GM20431 (cell line): ENCODE data around the gene CTDP1.

ENCODE experiments used
- in situ Hi-C: fragments of 300-500 bp; cut with MseI, MboI; formaldehyde crosslinking; loops from one replicate; pipeline ENCODE4 v1.15.0; 2020; ENCODE audit warnings: low sequenced_read_pairs; ENCODE audit not compliant: unreplicated experiment

CTDP1 gene

GRCh38 chr18:79800371-79801180, 121.0 kb downstream of the CTDP1 start:
- in situ Hi-C loops, result no loop called here

DNA sequence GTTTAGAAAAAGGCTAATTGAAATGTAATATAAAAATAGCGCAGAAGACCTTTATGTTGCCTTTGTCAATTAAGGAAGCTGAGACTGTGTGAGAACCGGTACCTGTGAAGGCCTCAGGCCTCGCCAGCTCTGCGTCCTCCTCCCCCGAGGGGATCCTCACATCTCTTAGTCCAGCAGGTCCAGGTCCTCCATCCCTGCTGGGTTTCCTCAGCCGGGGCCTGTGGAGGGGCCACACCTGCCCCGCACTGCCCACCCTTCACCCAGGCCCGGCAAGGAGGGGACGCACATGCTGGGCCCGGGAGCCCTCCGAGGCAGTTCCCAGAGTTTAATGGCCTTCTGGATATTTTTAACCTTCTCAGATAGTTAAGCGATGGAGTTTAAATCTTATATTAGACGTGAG, 121.6 kb downstream of the CTDP1 start:
- in situ Hi-C loops, result no loop called here

DNA sequence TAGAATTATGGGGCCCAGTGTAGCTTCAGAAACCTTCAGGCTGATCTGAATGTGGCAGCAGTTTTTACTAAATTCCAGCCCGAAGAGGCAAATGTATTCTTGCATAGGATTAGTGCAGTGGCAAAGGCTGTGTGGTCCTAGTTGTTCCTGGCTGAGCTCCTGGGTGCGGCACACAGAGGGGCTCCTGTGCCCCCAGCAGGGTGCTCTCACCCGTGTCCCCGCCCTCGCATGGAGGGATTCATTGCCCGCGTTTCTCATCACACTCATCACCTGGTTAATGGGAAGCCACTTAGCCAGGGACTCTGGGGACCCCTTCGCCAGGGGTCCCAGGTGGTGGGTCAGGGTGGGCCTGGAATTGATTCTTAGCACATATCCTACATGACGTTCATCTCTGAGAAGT, 122.0 kb downstream of the CTDP1 start:
- in situ Hi-C loops, result no loop called here

DNA sequence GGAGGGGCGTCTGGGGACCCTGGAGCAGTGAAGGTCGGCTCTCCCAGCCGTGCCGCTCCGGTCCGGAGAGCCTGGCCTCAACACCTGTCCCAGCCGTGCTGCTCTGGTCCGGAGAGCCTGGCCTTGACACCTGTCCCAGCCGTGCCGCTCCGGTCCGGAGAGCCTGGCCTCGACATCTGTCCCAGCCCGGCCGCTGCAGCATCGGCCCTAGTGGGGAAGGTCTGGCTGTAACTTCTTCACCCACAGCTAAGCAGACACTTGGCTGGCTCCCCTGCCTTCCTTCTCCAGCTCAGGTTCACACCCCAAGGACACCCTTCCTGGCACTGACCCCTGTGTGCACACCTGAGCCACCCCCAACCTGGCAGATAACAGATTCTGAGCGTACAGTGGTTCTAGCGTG, 122.7 kb downstream of the CTDP1 start:
- in situ Hi-C loops, result no loop called here

DNA sequence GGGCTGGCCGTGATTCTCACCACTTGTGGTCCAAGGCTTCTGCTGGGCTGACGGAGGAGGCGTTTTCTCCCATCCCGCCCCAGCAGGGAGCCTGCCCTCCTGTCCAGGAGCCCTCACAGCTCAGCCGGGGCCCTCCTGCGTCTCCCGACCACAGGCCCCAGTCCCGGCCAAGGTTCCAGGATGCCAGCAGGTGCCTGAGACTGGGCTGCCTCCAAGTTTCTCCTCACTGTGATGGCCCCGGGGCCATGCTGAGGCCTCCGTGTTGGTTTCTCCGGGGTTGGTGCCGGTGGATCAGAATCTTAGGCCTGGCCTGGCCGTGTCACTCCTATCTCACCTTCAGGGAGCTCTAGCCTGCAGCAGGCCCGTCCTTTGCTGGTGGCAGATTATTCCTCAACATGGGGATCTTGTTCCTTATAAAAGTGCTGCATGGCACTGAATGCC, 124.0 kb downstream of the CTDP1 start:
- in situ Hi-C loops, result no loop called here
